ENCODE data around the gene CCDC102A.

DNA sequence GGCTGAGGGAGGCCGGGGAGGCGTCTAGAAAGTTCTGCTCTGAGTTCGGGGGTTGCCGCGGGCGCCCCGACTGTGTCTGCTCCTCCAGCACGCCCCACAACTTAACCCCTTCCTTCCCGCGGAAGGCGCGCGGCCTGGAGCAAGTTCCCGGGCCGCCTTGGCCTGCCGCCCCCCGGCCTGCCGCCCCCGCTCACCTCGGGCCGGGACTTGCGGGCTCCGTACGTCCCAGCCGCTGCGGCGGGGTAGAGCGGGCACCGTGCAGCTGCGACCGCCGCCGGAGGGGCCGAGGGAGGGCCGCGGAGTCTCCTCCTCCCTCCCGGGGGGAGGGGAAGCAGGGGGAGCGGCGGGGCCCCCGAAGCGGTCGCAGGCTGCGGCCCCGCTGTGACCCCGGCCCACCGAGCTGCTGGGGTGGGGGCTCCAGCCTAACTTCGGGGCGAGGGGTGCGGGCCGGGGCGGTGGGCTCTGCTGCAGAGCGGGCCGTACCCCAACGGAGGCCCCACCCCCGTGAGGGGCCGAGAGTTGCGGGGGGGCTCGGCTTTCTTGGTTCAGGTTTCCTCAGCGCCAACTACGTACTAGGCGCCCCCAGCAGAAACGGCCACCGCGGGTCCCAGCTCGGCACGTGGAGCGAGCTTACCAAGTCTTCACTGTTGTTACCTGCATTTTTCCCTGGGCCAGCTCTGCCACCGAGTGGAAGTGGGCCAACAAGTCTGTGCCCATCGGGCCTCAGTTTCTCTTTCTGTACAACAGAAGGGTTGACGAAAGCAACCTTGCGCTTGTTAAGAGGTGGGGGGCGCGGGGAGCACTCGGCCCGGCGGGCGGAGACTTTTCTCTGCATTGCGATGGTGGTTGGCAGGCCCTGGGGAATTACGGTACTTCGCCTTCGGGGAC is at the start of gene CCDC102A:
- no peak for TF ChIP-seq POLR2A (IDR thresholded peaks at IDR 0.05)
- TF ChIP-seq, protein P1, sequence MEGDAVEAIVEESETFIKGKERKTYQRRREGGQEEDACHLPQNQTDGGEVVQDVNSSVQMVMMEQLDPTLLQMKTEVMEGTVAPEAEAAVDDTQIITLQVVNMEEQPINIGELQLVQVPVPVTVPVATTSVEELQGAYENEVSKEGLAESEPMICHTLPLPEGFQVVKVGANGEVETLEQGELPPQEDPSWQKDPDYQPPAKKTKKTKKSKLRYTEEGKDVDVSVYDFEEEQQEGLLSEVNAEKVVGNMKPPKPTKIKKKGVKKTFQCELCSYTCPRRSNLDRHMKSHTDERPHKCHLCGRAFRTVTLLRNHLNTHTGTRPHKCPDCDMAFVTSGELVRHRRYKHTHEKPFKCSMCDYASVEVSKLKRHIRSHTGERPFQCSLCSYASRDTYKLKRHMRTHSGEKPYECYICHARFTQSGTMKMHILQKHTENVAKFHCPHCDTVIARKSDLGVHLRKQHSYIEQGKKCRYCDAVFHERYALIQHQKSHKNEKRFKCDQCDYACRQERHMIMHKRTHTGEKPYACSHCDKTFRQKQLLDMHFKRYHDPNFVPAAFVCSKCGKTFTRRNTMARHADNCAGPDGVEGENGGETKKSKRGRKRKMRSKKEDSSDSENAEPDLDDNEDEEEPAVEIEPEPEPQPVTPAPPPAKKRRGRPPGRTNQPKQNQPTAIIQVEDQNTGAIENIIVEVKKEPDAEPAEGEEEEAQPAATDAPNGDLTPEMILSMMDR (IDR thresholded peaks at IDR 0.05): no peak
